Measurements from ENCODE around the gene PRM2.
"Not testable (repeated sequence)": the region's sequence is repeated elsewhere in the genome, so short reads cannot be mapped to it uniquely, and the experiment has no call there.

The PRM2 gene

DNA sequence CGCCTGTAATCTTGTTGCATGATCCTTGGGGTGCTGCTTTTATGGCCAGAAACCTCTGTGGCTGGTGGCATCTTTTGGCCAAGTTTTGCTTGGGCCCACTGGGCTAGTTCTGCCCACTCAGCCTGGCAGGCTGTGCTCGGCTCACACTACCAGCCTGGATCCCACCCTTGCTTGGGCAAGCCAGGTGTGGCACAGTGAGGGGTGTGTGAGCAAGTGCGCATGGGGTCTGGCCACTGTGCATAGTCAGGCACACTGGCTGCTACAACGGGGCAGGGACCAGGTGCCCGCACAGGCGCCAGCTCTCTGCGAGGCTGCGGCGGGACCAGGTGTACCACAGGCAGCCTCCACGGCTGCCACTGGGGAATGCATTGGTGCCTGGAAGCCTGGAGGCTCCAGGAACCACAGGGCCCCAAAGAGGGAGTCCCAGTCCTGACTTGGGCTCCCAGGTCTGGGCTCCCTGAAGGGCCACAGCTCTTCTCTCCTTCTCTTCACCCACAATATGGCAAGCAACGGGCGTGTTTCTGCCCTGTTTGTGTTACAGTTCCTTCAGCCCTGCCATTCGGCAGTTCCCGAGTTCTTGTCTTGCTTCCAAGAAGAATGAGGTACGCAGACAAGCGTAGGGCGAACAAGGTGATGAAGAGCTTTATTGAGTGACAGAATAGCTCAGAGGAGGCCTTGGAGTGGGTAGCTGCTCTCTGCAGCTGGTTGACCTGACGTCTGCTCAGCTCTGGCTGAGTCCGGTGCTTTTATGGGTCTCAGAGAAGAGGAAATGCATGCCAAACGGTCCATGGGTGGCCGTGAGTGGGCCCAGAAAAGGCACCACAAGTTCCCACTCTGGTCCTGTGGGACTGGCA is 31.6 kb upstream of the PRM2 start:
- DNase-seq (ENCODE audit: low read depth in 3 of 3), result no peak

DNA sequence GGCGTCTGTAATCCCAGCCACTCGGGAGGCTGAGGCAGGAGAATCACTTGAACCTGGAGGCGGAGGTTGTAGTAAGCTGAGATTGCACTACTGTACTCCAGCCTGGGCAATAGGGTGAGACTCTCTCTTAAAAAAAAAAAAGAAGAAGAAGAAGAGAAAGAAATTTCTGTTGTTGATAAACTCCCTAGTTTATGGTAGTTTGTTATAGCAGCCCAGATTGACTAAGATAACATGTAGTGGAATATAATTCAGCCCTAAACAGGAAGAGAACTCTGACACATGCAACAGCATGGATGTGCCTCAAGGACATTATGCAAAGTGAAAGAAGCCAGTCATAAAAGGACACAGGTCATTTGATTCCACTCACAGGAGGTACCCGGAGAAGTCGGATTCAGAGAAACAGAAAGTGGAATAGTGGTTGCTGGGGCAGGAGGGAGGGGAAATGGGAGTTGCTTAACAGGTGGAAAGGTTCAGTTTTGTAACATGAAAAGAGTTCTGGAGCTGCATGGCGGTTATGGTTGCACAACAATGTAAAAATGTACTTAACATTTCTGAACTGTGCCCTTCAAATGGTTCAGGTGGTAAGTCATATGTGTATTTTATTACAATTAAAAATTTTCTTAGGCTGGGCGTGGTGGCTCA is 30.8 kb upstream of the PRM2 start:
- DNase-seq (ENCODE audit: low read depth in 3 of 3), result no peak

DNA sequence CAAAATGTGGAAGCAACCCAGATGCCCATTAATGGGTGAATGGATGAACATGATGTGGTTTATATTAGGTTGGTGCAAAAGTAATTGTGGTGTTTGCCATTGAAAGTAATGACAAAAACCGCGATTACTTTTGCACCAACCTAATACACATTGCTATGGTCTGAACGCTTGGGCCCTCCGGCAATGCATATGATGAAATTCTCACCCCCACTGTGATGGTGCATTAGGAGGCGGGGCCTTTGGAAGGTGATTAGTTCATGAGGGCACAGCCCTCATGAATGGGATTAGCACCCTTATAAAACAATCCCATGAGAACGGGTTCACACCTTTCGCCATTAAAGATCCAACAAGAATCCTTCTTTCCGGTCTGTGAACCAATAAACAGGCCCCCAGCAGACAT is 30.1 kb upstream of the PRM2 start:
- DNase-seq (ENCODE audit: low read depth in 3 of 3), result no peak

DNA sequence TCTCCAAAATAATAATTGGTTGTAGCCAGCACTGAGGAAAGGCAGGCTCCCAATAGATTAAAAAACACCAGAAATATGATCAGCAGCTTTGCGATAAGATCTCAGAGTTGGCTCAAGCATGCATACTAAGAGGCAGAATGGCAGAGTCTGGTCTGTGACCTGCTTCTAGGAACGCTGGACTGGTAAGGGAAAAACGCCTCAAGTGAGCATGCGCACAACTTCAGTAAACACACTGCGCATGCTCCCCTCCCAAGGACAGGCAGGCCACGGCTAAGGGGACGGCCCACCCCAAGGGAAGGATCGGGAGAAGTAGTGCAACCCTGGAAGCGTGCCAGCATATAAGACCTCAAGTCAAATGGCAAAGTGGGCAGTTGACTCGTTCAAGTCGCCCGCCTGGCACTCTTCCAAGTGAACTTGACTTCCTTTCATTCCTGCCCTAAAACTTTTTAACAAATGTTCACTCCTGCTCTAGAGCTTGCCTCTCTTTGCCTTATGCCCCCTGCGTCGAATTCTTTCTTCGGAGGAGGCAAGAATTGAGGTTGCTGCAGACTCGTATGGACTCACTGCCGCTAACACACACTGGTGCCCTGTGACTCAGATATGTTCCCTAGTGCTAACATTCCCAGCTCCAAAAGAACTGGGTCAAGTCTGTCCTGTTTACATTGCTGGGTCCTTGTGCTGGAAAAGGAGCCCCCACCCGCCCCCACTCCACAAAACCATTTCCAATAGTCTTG is 27.3 kb upstream of the PRM2 start:
- no peak for DNase-seq (ENCODE audit: low read depth in 3 of 3)

DNA sequence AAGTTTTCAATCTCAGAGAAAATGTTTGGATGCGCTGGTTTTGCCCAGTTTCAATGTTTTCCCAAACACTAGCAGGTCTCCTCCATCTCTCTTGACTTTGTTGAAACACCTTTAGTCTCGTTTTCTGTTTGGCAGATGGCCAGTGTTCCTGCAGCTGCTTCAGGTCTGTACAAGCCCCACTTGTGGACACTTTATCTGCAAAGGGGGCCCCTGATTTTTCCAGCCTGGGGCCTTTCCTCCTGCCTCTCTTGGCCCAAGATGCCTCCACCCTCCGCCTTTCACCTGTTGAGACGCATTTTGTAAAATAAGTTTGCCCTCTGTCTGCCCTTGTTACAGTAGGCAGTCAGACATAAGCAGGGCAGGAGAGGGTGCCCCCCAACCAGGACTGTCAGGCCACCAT is 26.7 kb upstream of the PRM2 start:
- DNase-seq (ENCODE audit: low read depth in 3 of 3), result no peak

DNA sequence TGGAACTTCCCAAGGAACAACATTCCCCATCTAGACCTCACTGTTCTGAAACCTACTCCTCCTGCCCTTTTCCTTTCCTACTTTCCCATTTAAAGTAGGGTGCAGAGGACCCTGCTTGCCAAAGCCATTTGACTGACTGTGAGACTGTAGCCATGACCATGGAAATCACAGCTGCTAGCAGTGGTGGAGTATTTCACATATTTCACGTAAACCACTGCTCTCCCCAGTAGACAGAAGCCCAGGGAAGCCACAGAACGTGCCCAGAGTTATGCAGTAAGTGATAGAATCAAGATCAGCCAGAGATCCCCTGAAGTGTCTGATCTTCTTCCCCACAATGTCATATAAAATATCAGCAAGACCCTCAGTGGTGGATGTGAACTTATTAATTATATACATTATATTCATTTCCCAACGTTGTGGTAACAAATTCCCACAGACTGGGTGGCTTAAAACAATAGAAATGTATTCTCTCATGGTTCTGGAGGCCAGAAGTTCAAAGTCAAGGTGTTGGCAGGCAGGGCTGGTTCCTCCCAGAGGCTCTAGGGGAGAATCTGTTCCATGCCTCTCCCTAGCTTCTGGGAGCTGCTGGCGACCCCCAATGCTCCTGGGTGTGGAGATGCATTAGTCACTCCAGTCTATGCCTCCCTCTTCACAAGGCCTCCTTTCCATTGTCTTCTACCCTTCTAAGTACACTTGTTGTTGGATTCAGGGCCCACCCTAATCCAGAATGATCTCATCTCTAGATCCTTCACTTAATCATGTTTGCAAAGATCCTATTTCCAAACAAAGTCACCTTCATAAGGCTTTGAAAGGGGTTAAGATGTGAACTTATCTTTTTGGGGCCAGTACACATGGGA is 25.6 kb upstream of the PRM2 start:
- no peak for DNase-seq (ENCODE audit: low read depth in 3 of 3)

DNA sequence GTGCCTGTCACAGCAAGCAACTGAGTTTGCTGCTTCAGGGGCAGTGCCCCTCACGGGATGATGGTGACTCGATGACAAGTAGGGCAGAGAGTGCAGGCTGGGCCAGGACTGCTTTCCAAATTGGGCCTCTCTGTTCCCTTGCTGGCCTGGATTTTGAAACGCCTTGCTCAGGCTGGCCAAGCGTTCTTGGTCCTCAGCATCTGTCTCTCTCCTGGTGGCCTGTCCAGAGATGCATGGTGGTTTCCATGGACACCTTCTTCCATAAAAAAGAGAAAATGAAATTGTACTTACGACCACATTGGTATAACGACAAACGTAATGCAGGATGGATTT is 24.2 kb upstream of the PRM2 start:
- no peak for DNase-seq (ENCODE audit: low read depth in 3 of 3)

DNA sequence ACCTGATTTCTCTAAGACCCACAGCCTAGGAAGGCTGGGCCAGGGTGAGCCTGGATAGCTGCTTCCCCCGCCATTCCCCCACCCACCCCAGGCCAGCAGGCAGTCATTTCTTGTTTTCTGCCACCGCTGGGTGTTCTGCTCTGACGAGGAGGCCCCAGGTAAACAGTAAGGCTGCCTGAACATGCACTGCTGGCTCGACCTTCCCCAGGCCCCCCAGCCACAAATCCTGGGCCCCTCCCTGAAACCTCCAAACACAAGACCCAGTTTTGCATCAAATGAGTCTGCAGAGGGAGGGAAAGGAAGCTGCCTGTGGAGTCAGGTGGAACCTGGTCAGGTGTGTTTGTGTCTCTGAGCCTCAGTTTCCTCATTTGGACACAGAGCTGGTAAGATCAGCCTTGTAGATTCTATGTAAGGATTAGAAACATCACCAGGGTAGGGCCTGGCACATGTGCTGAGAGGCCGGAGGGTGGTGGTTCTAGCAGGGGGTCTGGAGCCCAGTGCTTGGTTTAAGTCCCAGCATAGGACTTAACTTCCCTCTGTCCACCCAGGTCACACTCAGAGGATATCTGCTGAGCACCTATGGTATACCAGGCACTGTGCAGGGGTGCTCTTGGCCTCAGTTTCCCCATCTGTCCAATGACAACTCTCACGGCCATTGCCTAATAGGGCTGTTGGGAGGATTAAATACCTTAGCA is 23.7 kb upstream of the PRM2 start:
- DNase-seq (ENCODE audit: low read depth in 3 of 3), result no peak

DNA sequence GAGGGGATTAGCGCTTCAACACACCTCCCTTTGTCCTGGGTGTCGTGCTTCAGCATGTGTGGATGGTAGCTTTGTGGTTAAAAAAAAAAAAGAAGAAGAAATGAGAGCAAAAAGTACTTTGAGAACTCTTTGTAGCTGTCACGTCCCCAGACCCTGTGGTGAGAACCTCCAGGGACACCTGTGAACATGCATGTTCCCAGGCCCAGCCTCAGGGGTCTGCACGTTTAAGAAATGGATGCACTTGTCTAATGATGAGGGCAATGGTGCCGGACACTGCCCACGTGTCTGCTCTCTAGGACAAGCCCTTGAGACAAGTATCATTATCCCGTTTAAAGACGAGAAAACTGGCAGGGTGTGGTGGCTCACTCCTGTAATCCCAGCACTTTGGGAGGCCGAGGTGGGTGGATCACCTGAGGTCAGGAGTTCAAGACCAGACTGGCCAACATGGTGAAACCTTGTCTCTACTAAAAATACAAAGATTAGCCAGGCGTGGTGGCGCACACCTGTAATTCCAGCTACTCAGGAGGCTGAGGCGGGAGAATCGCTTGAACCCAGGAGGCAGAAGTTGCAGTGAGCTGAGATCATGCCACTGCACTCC is 22.8 kb upstream of the PRM2 start:
- not testable (repeated sequence) for DNase-seq (ENCODE audit: low read depth in 3 of 3)

DNA sequence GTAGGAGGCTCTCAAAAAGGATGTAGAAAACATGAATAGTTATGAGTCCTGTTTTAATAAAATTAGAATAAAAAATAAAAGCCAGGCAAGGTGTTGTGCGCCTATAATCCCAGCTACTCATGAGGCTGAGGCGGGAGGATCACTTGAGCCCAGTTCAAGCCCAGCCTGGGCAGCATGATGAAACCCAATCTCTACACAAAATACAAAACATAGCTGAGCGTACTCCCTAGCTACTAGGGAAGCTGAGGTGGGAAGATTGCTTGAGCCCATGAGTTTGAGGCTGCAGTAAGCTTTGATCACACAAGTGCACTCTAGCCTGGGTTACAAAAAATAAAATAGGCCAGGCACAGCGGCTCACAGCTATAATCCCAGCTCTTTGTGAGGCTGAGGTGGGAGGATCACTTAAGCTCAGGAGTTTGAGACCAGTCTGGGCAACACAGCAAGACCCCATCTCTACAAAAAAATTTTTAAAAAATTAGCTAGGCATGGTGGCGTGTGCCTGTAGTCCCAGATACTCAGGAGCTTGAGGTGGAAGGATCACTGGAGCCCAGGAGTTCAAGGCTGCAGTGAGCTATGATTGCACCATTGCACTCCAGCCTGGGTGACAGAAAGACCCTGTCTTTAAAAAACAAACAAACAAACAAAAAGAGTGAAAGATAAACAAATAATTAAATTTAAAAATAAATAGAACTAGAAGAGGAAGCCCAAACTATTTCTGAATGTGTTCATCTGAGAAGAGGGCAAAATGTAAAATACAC is 22.0 kb upstream of the PRM2 start:
- no peak for DNase-seq (ENCODE audit: low read depth in 3 of 3)

DNA sequence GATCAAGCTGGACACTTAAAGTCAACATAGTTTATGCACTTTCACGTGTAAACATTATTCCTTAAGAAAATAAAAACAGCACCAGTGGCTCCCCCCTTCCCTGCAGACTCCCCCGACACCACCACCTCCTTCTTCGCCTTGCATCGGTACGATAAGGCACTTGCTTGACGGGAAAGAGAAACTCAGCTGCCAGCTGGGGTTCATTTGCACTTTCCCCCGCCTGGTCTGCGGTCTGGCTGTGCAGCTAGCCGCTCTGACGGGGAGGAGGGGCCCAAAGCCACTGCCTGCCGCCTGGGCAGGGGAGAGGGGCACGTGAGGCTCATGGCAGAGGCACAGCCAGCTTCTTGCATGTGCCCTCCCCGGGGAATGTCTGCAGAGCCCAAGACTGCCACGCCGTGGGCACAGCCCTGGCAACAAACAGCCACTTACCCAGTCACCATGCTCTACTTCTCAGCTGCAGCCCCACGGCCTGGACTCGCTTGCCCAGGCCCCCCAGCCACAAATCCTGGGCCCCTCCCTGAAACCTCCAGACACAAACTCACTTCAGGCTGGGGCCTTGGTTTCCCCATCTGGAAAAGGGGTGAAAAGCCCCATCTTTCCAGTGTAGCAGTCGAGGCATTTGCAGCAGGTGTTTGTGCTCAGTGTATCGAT is 21.3 kb upstream of the PRM2 start:
- peak; percentile 14 to 64 (median 29) for DNase-seq (ENCODE audit: low read depth in 3 of 3)

DNA sequence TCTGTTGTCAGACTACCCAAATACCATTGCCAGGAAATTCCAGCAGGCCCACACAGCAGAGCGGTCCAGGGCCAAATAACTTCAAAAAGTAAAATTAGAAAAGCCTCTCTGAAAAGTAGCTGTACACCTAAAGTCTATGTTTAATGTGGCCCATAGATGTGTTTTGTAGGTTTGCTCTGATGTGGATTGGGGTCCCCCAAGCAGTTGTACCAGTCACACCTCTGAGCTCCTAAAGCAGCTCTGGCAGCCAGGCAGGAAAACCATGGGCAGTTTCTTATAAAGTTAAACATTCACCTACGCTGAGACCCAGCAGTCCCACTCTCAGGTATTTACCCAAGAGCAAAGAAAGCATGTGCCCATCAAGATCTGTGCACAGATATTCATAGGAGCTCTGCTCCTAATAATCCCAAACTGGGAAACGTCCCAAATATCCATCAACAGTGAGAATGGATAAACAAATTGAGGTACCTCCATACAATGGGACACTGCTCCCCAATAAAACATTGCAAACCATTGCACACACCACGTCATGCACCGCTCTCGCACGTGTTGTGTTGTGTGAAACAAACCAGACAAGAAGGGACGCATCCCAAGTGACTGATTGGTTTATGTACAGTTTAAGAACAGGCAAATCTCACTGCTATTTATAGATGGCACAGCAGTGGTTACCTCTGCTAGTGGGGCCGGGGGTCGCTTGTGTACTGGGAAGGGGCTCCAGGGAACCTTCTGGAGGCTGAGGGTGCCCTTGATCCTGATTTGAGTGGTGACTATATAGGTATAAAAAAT is 20.6 kb upstream of the PRM2 start:
- no peak for DNase-seq (ENCODE audit: low read depth in 3 of 3)

DNA sequence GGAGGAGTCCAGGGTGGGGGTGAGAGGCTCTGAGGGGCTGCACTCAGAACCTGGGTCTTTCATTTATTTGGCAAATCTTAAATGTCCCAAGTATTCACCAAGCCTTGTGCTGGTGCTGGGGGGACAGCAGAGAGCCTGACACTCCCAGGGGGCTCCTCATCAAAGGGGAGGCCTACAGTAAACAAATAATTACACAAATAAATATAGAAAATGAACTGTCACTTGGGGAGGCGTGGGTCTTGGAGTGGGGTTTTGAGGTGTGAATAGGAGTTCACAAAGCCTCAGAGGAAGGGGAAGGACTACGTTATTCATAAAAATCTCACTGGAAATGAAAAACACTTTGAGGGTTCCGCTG is 20.0 kb upstream of the PRM2 start:
- no peak for DNase-seq (ENCODE audit: low read depth in 3 of 3)

DNA sequence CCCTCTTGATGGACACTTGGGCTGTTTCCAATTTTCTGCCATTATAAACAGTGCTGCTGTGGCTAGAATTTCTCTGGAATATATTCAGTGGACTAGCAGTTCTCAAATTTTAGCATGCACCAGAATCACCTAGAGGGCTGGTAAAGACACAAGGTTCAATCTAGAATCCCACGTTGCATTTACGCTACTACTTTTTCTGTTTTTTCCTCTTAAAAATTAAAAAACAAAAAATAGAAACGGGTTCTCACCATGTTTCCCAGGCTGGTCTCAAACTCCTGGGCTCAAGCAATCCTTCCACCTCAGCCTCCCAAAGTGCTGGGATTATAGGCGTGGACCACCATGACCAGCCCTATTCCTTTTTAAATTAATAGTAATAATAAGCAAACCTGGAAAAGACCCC is 19.4 kb upstream of the PRM2 start:
- DNase-seq (ENCODE audit: low read depth in 3 of 3), result no peak

DNA sequence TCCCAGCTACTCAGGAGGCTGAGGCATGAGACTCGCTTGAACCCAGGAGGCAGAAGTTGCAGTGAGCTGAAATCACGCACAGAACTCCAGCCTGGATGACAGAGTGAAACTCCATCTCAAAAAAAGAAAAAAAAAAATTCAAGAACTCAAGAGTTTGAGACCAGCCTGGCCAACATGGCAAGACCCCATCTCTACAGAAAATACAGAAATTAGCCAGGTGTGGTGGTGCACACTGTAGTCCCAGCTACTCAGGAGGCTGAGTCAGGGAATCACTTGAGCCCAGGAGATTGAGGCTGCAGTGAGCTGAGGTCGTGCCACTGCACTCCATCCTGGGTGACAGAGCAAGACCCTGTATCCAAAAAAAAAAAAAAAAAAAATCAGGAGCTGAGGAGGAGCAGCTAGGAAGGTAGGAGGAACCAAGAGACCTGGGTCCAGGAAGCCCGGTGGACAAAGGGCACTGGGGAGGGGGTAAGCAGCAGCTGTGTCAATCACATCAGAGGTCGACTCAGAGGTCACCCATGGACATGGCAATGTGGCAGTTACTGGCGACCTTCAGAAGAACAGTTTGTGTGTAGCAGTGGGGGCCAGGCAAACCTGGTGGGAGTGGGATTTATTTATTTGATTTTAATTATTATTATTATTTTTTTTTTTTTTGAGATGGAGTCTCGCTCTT is 15.9 kb upstream of the PRM2 start:
- no peak for DNase-seq (ENCODE audit: low read depth in 3 of 3)

DNA sequence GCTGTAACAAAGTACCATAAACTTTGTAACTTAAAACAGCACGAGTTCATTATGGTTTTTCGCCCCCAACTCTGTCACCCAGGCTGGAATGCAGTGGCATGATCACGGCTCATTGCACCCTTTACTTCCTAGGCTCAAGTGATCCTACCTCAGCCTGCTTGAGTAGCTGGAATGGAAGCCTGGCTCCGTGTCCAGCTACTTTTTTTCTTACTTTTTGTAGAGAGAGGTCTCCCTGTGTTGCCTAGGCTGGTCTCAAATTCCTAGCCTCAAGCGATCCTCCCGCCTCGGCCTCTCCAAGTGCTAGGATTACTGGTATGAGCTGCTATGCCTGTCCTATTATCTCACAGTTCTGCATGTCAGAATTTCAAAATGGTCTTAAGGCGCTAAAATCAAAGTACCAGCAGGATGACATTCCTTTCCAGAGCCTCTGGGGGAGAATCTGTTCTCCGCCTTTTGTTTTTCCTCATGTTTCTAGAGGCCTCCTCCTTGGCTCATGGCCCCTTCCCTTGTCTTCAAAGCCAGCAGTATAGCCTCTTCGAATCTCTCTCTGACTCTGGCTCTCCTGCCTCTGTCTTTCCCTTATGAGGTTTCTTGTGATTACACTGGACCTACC is 14.9 kb upstream of the PRM2 start:
- DNase-seq (ENCODE audit: low read depth in 3 of 3), result no peak

DNA sequence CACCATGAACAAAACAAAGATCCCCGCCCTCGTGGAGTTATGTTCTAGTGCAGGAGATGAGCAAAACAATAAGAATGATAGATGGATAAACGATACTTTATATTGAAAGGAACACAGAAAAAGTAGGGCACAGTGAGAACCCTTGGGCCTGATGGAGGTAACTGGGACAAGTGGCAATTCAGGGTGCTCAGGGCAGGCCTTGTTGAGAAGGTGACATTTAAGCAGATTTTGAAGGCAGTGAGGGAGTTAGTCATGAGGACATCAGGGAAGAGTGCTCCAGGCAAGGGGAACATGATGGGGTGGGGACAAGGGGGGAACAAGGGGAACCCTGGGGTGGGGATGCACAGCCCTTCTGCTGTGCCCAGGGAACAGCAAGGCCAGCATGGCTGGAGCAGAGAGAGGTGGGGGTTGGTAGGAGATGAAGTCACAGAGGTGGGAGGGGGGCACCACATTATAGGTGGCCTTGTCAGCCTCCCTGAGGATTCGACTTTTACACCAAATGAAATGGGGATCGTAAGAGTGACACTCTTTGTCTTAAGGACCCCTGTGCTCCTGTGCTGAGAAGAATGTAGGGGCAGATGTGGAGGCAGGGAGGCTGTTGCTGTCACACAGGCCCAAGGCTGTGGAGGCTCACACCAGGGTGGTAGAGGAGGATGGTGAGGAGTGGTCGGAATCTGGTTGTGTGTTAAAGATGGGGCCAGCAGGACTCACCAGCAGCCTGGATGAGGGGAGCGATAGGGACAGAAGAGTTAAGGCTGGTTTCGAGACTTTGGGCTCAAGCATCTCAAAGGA is 14.0 kb upstream of the PRM2 start:
- no peak for DNase-seq (ENCODE audit: low read depth in 3 of 3)

Measured in stimulated activated CD4-positive, alpha-beta T cell treated with anti-CD3 and anti-CD28 coated beads, TNF-alpha, amount 100 ng/mL, for 24 hours (primary cell).